GM21447 (cell line): ENCODE data around the gene EHD3.

Source experiments
- ATAC-seq: cut with Tn5 transposase; IDR thresholded peaks from one replicate; pipeline ENCODE4 v1.9.1; 2021; ENCODE audit not compliant: unreplicated experiment

EHD3 gene

GRCh38 chr2:31254237-31255203 lies 20.6 kb downstream of the EHD3 start:
- ATAC-seq: no peak

GRCh38 chr2:31255911-31256571 lies 22.1 kb downstream of the EHD3 start:
- peak; percentile 72 for ATAC-seq

- peak; percentile 6 for ATAC-seq
Measured at GRCh38 chr2:31256611-31257382, 22.8 kb downstream of the EHD3 start.

GRCh38 chr2:31258351-31258750 lies 24.4 kb downstream of the EHD3 start:
- ATAC-seq: peak; percentile 31

- no peak for ATAC-seq
Measured at GRCh38 chr2:31259075-31259474, 25.1 kb downstream of the EHD3 start.

GRCh38 chr2:31260870-31261269 lies 26.9 kb downstream of the EHD3 start:
- ATAC-seq: no peak

GRCh38 chr2:31263636-31264190 lies 29.8 kb downstream of the EHD3 start:
- no peak for ATAC-seq

- ATAC-seq: no peak
Measured at GRCh38 chr2:31265234-31265633, 31.3 kb downstream of the EHD3 start.

GRCh38 chr2:31266804-31267203 lies 32.9 kb downstream of the EHD3 start:
- ATAC-seq: no peak

- no peak for ATAC-seq
Measured at GRCh38 chr2:31267437-31268120, 33.6 kb downstream of the EHD3 start.

GRCh38 chr2:31268344-31268743 lies 34.4 kb downstream of the EHD3 start:
- no peak for ATAC-seq

- ATAC-seq: no peak
Measured at GRCh38 chr2:31269087-31269486, 35.1 kb downstream of the EHD3 start.

- ATAC-seq: no peak
Measured at GRCh38 chr2:31270131-31270530, 36.2 kb downstream of the EHD3 start.

- ATAC-seq: no peak
Measured at GRCh38 chr2:31270822-31271231, 36.9 kb downstream of the EHD3 start.

- ATAC-seq: no peak
Measured at GRCh38 chr2:31271851-31272267, 37.9 kb downstream of the EHD3 start.

- ATAC-seq: no peak
Measured at GRCh38 chr2:31274401-31275075, 40.6 kb downstream of the EHD3 start.

- no peak for ATAC-seq
Measured at GRCh38 chr2:31275976-31276375, 42.0 kb downstream of the EHD3 start.

- no peak for ATAC-seq
Measured at GRCh38 chr2:31277621-31278020, 43.7 kb downstream of the EHD3 start.

- no peak for ATAC-seq
Measured at GRCh38 chr2:31282634-31283033, 48.7 kb downstream of the EHD3 start.
